RPMI8226 (cell line): Measurements from ENCODE around the gene DNM3.

Source experiments
- DNase-seq: peaks from one replicate; pipeline ENCODE4 v3.0.0-alpha.2; 2015

Gene DNM3

DNA sequence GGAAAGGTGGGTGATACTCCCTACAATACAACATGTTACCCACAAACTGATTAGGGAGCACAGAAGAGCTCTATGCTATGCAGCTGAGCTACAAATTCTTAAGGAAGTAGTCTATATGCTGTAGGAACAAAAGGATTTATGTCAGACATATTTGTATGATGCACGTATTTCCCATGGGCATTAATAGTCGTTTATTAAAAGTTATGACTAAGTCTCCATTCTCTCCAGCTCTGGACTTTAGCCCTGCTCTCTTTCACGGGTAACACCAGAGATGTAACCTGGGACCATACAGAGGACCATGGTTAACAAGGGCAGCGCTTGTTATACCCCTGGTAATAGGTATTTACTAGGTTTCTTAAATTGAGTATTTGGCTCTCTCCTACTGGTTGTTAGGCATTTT lies 411.0 kb downstream of the DNM3 start:
- DNase-seq = no peak

DNA sequence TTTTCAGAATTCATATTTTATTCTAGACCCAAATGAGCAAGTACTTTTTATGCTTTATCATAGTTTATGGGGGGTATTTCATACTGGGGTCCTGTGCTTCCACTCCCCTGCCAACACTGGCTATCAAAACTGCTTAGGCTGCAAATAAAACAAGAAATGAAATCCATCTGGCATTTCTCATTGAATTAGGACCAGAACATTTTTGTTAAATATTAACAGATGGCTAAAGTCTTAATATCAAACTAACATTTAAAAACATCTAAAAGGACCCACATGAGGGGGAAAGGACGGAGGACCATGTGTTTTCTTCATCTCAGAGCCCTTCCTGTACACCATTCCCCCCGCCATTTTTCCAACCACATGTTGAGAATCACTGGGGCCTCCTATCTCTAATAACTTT lies 411.7 kb downstream of the DNM3 start:
- no peak for DNase-seq

DNA sequence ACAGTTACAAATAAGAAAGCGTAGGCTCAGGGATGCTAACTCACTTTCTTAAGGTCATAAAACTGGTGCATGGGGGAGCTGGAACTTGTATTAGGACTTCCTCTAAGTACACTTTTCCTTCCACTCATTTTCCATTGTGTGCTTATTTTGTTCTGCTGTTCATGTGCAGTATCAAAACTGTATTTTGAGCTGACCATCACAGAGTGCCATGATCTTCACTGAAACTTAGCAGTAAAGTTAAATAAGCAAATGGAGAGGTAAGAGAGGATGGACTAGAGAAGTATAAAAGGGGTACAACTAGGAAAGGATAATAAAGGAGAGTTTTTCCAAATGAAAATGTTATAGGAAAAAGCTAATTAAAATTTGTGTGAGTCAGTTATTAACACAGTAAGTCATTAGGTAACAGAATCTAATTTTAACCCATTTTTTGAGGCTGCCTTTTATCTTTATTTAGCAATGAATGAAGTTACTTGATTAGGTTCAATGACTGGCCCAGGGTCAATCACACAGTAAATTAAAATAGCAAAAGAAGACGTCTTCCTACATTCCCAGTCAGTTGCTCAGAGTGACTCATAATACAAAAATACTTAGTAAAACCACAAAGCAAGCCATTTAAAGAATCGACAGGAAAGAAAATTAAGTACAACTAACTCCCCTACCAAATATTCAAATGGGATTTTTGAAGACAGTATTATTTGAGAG lies 413.4 kb downstream of the DNM3 start:
- DNase-seq = no peak

DNA sequence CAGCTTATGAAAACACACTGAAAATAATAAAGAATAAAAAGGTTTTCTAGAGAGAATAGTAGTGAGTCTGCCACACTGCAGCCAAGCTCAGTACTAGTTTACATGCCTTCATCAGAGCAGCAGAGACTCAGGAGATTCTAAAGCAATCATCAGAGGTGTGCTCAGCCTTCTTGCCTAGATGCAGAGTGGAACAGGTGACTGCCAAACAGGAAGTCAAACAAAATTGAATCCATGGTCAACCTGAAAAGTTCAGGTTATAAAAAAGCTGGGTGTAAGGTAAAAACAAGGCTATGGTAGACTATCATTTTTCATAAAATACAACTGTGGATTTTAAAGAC lies 413.9 kb downstream of the DNM3 start:
- DNase-seq = no peak

DNA sequence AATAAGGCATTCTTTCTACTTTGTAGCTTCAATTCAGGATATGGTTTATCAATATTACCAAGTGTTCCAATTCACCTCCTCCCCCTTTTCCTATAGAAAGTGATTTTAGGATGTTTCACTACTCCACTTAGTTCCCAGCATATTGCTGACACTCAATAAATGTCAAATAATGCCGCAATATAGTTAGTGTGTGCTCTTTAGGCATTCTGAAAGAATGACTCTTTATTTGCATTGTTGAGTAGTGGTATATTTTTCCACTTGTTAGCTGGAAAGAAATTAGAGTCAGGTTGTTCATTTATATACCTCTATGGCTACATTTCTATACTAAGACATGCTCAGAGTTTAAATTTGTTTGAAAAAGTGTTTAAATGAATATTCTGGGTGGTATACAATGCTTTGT lies 424.6 kb downstream of the DNM3 start:
- DNase-seq = no peak

DNA sequence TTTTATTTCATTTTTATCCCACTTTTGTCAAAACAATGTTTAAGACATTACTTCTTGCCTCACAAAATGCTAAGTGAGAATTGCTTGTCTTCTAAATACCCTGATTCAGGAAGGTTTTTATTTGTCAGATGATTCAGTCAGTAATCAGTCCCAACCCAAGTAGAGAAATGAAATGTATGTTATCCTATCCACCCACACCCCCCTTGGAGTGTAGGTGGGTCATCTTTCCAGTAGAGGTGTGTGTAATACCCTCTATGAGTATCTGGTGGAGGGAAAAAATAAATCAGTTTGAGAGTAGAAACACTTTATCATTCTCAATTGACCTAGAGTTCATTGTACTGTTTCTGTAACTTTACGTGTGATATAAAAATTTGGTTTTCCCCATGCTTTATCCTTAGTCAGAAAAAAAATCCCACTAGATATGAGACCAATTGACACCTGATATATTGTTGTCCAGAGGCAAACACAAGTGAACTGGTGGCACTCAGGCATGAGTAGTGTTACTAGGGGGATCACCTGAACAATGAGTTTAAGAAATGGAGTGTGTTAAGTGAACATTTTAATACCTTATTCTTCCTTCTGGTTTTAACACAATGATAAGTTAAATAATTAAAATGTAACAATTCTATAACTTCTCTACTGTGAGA lies 425.4 kb downstream of the DNM3 start:
- no peak for DNase-seq

DNA sequence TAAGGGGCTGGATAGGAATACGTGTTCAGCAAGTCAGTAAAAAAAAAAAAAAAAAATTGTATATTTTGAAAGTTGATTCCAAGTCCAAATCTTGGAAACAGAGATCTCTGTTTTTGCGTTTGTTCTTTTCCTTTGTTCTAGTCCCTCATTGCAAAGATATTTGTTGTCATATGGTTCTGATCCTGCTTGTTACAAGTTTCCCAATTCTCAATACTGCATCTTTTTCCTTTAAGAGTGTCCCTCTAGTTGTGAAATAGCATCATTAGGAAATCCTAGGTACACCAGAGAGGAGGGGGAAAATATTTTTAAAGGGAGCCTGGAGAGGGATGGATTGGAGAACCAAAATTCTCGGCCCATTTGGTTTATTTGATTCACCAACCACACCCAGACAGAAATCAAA lies 426.9 kb downstream of the DNM3 start:
- DNase-seq = no peak

DNA sequence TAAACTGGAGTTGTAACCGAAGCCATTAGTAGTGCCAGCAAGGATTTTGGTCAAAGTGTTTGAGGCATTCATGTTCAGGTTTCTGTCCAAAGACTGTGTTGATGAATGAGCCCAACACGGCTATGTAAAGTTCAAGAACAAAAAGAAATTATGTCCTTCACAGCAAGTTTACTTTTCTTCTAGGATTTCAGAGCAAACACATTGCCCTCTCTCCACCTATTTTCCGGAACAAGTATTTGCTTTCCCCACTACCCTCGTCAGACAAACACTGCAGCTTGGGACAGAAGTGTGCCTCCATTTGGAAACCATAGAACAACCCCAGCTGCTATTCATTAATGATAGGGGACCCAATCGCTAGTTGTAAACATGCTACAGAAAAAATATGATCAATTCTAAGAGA lies 427.8 kb downstream of the DNM3 start:
- no peak for DNase-seq

DNA sequence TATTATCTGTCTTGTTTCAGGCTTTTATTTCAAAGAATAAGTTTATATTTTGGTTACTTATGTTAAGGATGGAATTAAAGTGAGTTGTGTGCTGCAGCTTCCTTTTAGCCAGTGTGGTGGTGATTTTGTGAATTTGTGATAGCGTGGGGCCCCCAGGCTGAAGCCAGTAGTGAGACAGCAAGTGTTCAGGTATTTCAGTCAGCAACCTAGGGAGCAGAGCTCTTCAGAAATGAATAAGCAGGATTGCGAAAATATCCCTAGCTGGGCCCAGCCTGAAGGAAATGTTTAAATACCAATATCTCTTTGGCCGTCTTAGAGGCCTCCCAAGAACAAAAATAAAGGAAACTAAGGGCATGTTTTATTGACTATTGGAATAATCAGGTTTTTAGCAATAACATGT lies 428.3 kb downstream of the DNM3 start:
- DNase-seq = no peak

DNA sequence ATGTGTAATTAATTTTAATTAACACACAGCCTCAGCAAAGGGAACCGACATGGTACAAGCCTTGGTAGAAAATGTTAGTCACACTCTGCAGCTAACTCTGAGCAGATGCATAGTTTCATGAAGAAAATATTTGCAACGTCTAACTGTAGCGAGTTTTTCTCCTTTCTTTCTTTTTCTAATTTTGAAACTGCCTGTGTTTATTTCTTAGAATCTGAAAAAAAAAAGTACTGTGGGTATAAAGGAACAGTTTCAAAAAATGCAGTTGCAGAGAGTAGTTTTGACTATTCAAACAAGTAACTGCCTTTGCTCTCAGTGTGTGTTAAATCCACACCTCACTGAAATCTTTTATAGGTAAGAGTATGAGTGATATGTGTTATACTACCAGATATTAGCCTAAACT lies 429.3 kb downstream of the DNM3 start:
- no peak for DNase-seq

DNA sequence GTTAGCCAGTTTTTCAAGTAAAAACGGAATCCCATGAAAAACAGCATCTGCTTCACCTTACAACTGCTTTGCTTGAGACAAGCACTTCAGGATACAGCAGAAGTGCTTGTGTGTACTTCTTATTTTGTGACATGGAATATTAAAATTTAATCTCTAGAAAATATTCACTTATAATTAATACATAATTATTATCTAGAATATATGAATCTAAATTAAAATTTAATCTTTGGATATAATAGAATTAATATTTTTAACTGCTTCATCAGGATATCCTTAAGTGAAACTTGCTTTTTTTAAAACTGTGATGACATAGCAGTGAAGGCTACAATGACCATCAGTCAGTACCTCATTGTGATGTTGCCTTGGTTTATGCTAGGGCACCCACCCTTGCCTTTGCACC lies 430.8 kb downstream of the DNM3 start:
- no peak for DNase-seq

DNA sequence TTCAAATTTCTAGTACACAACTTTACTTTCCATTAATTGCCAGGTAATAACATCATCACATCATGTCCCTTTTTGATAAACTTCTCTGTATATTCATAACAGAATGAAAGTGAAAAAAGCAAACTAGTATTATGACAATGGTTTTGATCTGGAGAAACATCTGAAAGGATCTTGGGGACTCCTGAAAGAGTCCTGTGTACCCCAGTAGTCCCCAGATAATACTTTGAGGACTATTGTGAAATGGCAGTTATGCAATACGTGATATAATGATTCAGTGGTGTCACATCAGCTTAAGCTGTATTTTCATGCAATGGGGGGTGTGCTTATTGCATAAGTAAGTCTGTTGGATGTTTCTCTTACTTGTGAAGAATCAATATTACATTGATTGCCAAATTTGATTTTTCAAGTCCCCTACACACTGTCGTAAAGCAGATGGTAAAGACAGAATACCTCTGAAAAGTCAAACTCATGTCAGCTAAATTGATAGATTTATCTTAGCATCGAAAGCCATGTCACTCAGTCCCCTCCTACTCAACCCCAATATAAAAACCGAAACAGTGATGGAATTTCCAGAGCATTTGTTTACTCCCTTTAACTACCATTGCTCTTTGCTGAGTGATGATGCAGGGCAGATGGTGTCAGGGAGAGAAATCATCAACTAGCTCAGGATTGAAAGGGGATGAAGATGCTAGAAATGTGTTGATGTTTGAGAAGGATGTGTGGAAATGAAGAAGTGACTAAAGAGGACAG lies 432.5 kb downstream of the DNM3 start:
- DNase-seq = no peak

DNA sequence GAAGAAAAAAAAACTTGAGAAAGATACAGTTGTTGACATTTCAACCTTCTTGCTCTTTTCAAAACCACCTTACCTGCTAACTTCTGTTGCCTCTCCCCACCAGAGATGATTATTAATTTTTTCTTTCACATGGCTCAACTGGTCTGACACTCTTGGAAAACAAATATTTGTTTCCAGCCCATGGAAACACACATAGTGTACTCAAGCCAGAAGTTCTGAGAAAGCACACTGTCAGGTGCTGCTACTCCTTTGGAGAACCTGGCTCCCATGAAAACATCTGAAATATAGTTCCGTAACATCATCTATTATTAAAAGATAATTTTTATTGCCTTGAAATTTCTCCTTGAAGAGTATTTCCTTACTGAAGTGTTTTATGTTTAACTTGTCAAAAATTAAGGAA lies 434.2 kb downstream of the DNM3 start:
- DNase-seq = no peak

DNA sequence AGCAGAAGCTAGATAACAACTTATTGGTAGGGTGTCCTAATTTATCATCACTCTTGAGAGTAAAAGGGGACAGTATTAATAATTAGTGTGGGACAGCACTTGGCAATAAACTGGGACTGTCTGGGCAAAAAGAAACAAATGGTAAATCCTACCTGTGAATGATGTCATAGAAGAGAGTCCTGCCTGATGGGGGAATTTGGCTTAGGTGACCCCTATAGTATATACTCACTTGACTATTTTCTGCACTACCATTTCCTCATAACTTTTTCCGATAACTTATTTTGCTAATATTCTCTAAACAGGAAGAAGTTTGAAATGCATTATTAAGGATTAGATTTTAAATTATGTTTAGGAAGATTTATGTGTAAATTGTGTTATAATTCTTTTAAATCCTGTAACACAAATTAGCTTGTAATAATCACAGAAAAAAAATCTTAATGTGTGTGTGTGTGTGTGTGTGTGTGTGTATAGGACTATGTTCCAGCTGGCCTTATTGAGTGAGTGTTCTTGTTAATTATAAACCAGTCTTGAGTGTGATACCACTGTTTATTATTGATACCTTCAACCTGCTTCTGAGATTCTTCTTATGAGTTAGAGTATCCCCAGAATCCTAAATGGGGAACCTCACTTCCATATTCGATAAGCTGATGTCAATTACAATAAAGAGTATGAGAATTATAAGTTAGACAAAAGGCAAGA lies 435.0 kb downstream of the DNM3 start:
- no peak for DNase-seq

DNA sequence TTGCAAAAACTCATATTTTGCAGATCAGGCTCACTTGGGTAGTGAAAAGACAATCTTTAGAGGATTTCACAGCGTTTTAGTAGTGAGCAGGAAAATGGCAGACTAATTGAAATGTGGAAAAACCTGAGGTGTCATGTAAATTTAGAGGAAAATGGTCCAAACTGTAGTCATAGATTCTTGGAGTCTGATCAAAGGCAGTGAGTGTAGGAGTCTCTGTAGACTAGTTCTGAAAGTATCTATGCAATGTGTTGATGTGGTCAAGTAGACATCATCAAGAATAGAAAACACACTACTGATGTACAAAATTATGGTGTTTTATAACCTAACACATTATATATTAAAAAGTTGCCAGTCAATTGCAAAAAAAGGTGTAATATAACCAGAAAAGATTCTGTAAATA lies 436.0 kb downstream of the DNM3 start:
- DNase-seq = no peak

DNA sequence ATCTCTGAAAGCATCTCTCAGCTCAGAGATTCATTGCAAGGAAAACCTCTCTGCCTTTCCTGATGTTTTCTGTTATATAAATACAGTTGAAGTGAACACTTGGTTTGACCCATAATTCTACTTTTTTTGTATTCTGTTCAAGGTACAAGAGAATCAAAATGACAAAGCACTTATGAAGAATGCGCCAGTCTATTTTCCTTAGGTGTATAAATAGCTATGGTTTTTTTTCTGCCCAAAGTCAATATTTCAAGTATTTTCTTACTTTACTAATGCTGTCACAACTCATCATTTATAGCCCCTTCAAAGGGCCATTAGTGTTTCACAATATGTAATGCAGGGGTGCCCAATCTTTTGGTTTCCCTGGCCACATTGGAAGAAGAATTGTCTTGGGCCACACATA lies 436.7 kb downstream of the DNM3 start:
- no peak for DNase-seq

DNA sequence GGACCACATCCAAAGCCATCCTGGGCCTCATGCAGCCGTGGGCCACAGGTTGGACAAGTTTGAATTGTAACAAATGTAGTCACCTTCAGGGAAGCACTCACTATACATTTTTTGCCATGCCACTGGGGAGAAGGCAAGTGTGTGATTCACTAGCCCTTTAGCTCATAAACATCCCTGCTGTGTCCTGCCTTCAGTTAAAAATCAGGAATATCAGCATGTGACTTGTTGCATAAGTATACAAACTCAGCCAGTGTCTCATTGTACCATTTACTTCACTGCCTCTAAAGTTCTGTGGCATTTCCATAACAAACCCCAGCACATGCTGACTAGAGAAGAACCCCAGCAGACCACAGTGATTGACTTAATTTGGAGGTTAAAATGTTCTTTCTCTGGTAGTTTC lies 437.2 kb downstream of the DNM3 start:
- no peak for DNase-seq

DNA sequence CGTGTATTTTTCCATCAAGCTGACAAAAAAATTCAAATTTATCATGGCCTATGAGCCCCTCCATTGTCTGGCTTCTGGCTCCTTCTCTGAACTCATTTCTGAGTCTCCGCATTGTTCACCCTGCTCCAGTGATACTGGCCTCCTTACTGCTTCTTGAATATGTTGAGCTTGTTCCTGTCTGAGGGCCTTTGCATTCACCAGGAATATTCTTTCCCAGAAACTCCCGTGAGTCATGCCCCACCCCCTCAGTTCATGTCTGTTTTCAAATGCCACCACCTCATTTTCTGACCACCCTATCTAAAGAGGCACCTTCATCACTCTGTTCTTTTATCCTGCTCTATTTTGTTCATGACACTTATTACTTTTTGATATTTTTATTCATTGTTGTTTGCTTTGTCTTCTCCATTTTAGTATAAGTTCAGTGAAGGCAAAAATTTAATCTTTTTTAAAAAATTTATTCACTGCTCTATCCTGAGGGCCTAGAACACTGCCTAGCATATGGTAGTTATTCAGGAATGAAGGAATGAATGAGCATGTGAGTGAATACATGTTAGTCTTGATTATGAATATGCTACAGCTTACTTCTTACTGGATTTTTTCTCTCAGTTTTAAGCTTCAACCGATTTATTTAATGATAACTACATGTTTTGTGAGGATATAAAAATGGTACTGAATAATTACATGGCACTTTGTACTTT lies 438.8 kb downstream of the DNM3 start:
- DNase-seq = no peak

DNA sequence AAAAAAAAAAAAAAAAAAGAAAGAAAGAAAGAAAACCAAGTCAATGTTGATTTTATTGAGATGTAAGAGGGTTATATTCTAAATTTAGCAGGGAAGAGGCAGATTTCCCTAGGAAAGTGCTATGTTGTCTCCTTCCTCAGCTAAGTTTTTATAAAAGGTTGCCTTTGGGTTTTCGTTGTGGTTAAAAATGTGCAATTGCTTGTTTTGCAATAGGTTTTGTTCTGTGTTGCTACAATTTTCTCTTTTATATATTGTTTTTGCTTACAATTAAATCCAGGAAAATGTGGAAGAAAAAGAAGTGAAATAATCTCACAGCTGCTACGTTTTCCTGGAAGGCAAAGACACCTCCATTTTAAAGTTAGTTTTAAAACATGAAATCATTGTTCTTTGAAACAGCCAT lies 442.5 kb downstream of the DNM3 start:
- DNase-seq = no peak

DNA sequence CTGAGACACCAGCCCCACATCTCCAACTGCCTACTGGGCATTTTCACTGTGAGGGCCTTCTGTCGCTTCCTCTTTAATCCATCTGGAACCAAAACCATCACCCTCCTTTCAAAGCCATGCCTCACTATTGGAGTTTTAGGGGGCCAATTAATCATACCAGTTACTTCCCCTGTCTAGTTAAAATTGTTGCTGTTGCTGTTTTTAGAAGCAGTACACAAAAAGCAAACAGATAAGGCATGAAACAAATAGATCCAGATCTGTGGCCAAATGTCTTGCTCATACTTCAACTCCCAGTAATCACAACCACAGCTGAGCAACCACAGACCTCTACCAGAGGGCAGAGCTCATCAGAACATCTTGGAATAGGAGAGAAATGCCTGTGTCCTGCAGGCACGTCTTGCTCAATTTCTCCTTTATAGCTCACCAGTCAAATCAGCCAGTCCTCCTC lies 445.4 kb downstream of the DNM3 start:
- no peak for DNase-seq

DNA sequence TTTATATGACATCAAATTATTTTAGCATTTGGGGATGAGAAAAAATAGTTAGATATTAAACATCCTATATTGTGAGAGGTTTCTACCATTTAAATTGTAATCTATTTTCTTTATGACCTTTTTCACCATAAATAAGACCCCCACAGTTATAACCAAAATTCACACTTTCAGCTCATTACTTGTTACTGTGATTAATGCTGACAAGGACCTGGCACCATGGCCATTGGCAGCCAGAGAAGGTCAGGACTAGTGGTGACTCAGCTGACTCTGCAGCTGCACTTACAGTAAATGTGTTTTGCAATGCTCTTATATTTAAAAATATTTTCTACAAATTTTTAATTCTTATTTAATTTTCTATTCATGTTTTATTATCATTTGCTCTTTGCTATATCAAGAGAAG lies 445.9 kb downstream of the DNM3 start:
- DNase-seq = no peak

DNA sequence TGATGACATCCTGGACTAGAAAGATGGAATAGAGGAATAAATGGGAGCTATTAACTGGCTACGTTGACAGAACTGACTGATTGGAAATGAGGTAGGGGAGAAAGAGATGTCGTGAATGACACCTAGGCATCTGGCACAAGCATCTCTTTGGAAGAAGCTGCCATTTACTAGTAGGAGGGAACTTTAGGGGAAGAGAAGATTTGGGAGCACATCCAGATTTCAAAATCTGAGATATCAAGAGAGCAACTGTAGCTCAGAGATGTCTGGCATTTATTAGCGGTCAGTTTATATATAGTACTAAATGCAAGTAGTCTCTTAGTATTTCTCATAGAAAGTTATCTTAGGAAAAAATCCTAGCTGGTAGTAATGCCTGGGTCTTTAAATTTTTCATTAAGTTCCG lies 447.3 kb downstream of the DNM3 start:
- DNase-seq = no peak

DNA sequence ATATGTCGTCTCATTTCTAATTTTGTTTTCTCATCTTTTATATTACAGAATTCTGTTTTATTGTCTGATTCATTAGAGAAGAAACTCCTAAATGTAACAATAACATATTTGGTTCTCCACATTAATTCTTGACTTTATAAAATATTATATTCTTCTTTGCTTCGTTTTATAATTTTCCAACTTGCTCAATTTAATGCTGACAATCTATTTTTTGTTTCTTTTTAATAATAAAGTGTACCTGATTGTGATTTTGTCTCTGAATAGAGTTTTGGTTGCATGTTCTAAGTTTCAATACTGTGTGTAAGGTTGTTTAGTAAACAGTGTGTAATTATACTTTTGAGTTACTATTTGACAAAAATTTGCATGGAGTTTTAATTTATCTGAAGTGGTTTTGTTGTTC lies 448.1 kb downstream of the DNM3 start:
- DNase-seq = no peak
